Activated T-cell treated with anti-CD3 and anti-CD28 coated beads, Interleukin-2, amount 50 U/mL, for 48 hours (primary cell): ENCODE measurements around the gene CAMTA1.
"Not testable (repeated sequence)": the region's sequence is repeated elsewhere in the genome, so short reads cannot be mapped to it uniquely, and the experiment has no call there.

Experiments
- DNase-seq, 2 experiments: peaks; one replicate each; pipeline ENCODE4 v3.0.0-alpha.2; 2020

CAMTA1 gene

DNA sequence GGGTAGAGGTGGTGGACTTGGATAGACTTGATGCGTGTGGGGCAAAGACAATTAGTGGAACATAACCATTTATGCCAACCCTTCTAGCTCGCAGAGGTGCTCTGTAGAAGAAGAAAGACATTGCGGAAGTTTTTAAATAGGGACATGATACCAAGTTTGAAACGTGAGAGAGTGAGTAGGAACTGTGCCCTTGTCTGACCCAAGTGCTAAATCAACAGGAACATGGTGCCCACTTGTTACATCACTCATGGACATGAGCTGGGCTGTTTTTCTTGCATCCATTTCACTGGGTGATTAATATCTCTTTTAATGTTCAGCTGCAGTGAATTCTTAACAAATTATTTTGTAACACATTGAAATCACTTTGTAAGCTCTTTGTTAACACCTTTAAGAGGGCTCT, 577.7 kb downstream of the CAMTA1 start:
- DNase-seq: no peak

DNA sequence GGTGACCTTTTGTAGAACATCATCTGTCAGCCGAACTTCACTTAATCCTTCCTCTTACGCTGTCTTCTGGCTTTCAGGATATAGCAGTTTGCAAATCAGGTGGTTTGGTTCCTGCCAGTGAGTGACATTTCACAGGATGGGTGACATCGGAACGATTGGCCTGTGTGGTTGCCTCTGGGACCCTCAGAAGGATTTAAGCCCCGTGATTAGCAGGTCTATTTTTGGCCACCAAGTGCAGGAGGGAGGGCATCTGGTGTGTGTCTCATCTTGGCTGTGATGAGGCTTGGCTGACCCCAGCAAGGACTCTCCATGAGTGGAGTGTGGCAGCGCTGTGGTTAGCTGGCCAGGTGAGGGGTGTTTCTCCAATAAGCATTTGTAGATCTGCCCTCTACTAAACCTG, 578.2 kb downstream of the CAMTA1 start:
- DNase-seq: no peak

DNA sequence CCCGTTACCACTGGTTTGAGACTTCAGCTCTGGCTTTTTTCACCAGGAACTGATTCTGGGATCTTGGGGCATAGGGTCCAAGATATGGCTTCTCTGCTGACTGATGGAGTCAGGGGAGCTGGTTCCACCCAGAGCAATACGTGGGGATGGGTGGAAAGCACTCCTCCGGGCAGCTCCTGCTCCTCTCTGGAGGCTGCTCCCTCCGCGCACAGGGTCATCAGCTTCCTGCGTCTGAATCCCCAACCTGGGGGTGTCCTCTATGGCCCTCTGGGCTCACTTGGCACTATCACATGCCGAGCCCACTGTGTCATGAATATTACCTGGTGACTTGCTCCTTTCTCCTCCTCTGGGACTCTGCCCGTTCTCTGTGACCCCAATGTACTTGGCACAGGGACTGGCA, 580.5 kb downstream of the CAMTA1 start:
- DNase-seq: no peak

DNA sequence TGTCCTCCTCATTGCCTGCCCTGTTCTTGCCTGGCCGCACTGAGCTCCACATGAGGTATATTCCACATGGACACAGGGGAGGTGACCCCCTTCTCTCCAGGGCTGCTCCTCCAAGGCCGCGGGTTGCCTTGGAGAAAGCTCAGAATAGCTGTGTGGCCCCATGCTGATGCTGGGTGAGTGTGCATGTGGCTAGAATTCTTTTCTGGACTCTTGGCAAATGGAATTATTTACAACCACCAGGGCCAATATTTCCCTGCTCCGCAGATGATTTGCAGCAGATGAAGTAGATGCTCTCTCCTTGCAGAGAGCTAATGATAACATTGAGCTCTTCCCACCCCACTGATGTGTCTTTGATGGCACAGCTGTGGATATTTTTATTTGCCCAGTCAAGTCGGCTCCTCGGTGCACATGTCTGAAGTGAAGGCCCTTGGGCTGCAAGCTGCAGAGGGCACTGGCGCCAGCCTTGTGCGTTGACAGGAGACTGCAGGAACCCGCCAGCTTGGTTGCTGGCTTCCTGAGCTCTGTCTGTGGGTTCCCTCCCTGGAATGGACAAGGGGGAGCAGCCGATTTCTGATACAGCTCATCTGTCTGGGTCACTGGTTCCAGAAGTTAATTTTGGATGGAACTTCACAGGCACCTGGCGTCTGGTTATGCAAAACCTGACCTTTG, 581.2 kb downstream of the CAMTA1 start:
- no peak for DNase-seq

DNA sequence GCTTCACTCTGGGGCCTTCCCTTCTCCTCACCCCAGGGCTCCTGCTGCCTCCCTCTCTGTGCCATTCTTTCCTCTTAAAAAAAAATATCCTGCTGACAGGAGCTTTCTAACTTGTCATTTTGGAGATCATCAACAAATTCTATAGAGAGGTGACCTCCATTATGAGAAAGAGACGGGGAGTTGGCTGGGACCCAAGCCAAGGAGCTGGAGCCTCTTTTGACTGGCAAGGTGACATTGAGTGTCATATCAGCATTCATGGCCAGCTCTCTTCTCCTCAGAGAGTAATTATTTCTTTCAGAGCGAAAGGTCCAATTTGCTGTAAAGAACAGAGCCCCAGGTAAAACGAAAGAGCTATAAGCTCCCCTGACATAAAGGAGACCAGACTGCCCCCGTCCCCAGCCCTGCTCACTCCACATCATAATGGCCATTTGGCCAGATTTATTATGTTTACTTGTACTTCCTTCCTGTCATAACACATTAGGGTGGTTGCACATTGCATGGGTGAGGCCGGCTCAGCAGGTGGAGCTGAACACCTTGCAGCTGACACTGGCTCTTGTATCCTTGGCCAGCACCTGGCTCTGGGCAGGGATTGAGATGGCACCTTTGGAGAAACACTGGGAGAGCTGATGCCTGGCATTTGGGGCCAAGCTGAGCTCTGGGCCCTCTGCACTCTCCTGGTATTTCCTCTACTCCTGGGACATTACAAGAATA, 581.9 kb downstream of the CAMTA1 start:
- no peak for DNase-seq

DNA sequence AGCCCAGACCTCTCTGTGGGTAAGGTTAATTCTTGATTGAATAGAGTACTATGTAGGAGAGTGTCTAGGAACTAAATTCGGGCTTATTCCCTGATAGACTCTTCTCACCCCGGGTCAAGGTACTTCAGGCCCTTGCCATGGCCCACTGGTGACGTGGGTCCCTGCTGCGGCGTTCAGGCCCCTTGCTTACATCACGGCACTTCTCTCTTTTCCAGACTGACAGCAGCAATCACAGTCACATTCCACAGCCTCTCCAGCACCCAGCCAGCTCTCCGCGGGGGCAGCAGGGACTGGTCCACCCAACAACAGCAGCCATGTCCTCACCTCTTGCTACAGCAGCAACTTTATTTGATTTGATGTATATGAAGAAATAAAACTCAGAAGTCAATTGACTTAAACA, 584.6 kb downstream of the CAMTA1 start:
- no peak for DNase-seq

DNA sequence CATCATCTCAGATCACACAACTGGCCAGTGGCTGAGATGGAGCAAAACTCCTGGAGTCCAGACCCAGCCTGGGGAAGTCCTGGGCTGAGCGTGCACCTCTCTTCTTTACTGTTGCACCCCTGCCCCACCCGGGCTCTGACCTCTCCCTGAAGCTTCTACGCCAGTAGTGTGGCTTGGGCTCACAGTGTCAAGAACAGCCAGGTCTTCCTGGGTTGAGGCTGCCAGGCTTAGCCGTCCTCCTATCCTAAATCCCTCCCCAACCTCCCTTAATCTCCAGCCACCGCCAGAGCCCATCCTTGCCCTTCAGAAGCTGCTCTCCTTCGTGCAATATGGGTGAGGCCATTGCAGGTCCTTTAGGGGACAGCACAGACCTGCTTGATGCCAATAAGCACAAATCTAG, 586.7 kb downstream of the CAMTA1 start:
- no peak for DNase-seq

DNA sequence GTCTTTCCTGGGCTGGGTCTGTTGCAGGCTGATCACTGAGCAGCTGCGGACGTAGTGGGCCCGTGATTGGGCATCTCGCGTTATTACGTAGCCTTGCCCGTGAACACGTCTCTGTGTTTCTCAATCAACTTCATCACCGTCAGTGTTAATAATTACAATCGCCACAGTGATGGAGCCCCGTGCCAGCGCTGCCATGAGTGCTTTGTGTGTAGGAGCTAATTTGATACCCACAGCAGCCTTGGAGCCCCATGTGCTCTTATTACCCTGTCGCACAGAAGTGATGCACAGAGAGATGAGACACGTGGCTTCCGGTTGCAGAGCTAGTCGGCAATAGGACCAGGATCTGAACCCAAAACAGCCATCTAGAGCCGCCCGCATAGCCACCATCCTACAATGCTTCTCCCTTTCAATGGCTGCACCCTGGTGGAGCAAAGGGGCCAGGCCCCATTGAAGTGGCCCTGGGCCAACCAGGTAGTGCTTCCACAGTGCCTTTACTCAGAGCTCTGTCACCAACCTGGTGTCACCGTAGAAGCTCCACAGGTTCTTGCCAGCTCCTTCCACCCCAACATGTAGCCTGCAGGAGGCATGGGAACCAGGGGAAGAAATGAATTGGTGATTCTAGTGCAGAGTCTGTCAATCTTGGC, 587.3 kb downstream of the CAMTA1 start:
- no peak for DNase-seq

DNA sequence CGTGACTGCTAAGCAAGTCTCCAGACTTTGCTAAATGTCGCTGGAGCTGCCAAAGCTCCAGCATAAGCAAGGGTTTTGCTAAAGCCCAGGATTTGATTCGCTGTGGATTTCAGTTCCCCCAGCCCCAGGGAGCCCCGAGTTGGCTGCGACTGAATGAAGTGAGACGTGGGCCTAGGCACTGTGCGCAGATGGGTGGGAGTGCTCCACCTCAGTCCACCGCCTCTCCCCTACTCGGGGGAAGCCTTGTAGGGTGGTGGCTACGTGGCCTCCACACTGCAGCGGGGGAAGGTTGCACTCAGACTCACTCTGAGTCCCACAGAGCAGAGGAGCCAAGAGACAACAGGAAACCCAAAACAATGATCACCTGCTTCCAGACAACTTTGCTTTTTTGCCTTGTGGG, 588.0 kb downstream of the CAMTA1 start:
- DNase-seq: no peak

DNA sequence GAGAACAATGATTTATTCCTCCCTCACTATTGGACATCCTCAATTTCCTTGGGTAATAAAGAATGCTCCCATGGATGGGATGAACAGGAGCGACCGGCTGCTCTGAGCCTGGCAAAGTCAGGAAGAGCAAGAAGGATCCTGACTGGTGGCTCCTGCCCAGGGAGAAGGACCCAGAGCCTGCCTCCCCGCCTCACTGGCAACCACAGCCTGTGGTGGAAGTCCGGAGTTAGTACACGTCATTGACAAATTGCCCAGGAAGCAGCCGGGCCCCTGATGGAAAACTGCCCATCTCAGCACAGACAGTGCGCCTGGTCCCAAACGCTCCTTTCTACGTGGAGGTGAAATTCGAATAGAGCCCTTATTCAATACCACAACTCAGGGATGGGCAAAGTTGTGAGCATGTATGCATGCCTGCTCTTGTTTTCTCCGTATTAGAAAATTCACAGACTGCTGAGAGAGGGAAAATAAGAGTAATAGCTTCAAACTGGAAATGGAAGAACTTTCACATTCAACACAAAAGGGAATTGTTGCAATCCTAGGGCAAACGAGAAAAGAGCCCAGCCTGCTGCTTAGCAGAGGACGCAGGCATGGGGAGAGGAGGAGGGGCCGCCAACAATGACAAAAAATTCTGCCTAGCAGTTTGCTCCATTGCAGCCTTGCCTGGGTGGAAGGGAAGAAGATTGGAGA, 588.8 kb downstream of the CAMTA1 start:
- no peak for DNase-seq

DNA sequence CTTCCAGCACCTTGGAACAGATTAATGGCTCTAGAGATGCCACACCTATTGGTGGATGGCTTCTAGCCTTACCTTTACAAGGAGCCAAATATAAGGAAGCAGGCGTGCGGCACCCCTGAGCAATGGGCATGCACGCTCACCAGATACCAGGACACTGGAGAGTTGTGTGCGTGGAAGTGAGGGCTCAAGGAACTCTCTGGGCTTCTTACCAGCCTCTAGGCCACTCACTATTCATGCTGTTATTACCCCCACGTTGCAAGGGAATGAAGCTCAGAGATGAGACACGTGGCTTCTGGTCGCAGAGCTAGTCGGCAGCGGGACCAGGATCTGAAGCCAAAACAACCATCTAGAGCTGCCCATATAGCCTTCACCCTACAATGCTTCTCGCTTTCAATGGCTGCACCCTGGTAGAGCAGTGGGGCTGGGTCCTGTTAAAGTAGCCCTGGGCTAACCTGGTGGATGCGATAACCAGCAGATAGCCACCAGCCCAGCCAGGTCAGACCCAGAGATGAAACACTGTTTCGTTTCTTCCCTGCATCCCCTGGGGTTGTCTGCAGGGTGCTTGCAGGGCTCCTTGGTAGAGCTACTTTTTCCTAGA, 589.4 kb downstream of the CAMTA1 start:
- no peak for DNase-seq

DNA sequence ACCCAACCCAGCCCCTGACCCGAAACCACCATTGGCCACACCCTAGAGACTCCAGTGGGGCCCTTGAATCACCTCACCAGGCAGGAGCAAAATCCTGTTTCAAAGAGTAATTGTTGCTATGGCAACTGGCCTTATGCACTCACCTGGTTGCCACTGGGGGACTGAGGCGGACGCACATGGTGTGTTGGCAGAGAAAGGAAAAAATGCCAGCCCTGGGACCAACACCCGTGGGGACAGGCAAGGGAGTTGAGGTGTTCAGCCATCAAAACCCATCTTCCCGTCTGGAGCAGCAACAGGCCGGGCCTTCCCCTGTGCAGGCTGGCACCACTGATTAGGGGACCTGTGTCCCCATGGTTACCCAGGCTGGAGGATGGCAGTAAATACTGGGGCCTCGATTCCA, 590.1 kb downstream of the CAMTA1 start:
- no peak for DNase-seq

DNA sequence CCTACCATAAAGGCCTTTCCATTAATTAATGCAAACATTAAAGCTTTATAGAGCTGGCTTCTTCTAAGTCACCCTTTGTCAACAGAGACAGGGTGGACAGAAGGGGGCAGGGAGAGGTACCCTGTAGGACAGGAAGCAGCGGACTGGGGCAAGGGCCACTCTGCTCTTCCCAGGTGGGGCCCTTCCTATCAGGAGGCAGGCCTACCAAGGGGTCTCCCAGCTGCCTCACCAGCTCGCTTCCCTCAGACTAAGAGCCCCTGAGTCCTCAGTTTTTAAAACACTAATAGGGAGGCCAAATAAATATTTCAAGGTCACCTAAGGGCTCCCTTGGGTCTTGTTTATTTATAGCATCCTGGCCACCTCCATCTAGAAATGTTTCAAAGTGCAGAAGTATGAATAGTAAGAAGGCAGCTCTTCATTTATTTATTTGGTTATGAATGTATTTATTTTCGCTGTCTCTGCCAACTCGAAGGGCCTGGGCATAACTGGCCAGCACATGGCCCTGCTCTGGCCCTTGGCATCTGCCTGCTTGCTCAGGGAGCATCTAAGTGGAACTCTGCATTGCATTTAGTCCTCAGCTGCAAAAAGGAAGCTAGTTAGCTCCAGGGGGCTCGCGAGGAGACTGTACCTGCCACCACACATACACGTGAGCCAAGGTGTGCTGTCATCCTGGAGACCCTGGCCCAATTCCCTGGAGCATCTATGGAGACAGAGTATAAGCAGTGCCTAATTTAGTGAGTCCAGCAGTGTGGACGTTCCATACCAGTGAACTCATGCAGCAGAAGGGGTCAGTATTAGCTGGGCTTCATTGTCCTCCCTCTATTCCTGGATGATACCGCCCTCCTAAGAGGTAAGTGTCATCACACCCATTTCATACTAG, 590.8 kb downstream of the CAMTA1 start:
- no peak for DNase-seq

DNA sequence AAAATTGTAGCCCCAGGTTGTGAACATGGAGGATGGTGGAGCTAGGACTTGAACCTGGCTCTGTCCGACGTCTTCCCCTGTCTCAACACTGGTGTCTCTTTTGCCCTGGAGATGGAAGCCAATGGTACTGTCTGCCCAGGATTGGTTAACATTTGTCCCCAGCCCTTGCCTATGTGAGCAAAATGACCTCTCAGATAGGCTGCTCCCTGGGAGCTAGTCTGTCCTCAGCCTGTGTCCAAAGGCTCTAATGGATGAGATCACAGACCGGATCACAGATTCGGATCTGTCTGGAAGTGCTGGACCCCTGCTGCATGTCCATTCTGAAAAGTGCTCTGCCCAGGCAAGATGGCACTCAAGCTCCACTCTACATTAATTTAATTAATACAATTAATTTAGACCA, 591.4 kb downstream of the CAMTA1 start:
- no peak for DNase-seq

DNA sequence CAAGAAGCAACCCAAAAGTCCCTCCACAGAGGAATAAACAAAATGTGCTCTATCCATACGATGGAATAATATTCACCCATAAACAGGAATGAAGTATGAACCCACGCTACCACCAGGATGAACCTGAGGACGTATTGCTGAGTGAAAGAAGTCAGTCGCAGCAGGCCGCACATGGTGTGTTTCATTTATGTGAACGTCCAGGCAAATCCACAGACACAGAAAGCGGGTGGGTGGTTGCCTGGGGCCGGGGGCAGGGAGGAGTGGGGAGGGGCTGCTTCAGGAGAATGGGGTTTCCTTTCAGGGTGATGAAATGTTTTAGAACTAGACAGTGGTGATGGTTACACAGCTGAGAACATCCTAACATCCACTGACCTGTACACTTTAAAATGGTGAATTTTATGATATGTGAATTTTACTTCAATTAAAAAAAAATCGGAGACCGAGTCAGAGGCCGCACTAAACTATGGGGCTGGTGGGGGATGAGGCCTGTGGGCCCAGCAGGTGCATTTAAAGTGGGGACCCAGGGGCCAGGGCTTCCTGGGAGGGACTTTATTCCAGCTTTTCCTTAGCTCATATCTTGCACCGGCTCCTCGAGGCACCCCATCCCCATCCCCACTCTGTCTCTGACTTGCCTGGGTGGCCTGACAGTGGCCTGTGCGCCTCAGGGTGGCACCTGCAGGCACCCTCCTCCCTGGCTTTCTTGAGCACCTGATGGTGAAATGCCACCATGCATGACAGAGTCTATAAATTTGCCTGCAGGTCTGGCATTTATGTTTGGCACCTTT, 593.3 kb downstream of the CAMTA1 start:
- no peak for DNase-seq

DNA sequence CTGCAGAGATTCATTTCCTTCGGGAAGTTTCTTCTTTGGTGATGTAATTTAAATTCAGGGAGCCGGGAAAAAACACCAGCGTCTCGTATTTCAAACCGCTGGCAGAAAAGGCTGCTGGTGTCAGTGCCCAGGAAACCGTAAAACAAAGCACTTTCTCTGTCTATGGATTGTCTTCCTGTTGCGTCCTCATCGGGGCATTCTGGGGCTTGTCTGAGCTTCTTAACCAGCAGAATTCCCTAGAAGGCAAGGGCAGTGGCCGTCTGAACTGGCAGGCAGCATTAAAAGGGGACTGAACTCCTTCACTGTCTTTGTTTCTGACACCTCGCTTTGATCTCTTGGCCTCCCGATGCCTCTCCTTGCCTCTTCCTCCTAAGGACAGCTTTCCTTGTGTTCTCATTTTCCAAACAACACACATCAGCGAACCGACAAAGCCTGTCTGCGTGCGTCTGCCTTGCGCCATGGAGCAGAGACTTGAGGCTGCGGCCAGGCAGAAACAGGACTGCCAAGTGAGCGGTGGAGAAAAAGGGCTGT, 594.3 kb downstream of the CAMTA1 start:
- no peak for DNase-seq

DNA sequence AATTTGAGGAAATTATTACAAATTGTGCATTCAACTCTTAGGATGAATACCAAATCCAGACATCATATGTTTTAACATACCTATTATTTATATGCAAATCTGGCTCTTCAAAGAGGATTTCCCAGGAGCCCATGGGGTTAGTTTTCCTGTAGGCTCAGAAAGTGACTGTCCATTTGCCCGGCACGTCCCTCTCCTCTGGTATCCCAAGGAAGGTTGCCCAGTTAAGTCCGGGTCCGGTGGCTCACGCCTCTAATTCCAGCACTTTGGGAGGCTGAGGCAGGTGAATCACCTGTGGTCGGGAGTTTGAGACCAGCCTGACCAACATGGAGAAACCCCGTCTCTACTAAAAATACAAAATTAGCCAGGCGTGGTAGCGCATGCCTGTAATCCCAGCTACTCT, 594.8 kb downstream of the CAMTA1 start:
- DNase-seq: not testable (repeated sequence)

DNA sequence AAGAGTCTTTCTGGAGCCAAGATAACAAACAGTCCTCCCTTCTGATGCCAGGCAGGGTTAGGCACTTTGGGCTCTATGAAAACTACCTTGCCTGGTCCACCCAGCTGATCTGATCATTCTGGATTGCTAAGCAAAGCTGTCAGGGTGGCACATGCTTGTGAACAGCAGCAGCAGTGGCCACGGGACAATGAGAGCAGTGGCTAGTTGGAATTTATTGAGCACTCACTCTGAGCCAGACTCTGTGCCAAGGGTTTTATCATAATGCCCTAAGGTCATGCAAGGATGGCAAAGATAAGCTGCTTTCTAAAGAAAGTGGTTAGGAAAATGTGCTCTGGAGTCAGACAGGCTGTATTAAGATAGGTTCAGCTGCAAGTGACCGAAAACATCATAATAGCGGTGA, 595.5 kb downstream of the CAMTA1 start:
- DNase-seq: no peak

DNA sequence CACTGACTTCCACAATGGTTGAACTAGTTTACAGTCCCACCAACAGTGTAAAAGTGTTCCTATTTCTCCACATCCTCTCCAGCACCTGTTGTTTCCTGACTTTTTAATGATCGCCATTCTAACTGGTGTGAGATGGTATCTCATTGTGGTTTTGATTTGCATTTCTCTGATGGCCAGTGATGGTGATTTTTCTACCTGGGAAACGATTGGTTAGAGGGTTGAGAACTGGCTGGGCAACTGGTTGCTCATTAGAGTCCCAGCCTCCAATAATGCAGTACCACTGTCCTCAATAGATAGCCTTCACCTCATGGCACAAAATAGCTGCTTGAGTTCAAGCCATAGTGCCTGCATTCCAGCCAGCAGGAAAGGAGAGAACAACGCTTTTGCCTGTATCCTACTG, 596.5 kb downstream of the CAMTA1 start:
- DNase-seq: not testable (repeated sequence)

DNA sequence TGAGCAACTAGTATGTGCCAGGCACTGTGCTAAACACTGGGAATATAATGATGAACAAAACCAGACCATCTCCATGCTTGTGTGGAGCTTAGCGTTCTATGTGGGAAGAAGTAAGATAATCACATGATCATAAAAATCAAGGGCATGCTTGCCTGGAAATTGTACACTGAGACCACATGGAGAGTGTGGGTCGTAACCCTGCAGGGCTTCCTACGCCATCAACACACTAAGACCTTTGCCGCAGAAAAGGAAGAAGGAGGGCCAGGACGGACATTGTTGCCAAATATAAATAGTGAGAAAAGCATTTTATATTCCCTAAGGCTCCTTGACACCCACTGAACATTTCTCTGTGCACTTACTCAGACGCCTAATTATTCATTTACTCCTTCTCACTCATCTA, 597.7 kb downstream of the CAMTA1 start:
- DNase-seq: no peak
